Measurements from ENCODE around the gene LPIN3. TPM values are rescaled to one million over a fixed set of nuclear protein-coding genes. Genes with fewer than 3 reads are reported as not detected.
A peak's percentile ranks its signal among the peaks of the same experiment; 100 is the strongest.

Gene LPIN3
- total RNA-seq, 2 donors from 2014 or later = 28.7 to 29.6 TPM

- Histone ChIP-seq H3K27me3 (replicated peaks; ENCODE audit: insufficient read depth) (no peaks in the 10 kb centered on the region), H3K4me3 (peak overlapping the region; percentile 87), H3K27ac (peak overlapping the region; percentile 86 to 88), H3K9me3 (no peaks in the 10 kb centered on the region), H3K36me3 (no peaks in the 10 kb centered on the region), H3K4me1 (ENCODE audit: control insufficient read depth in 1 of 2, low read depth in 2 of 2) (peaks cover 7 to 37% of the 10 kb centered on the region in 2 donors)
- ATAC-seq (ENCODE audit: insufficient number of reproducible peaks, low FRiP score, low read depth) (no peak), DNase-seq (ENCODE audit: low spot score) (no peak)
- TF ChIP-seq, protein P1, sequence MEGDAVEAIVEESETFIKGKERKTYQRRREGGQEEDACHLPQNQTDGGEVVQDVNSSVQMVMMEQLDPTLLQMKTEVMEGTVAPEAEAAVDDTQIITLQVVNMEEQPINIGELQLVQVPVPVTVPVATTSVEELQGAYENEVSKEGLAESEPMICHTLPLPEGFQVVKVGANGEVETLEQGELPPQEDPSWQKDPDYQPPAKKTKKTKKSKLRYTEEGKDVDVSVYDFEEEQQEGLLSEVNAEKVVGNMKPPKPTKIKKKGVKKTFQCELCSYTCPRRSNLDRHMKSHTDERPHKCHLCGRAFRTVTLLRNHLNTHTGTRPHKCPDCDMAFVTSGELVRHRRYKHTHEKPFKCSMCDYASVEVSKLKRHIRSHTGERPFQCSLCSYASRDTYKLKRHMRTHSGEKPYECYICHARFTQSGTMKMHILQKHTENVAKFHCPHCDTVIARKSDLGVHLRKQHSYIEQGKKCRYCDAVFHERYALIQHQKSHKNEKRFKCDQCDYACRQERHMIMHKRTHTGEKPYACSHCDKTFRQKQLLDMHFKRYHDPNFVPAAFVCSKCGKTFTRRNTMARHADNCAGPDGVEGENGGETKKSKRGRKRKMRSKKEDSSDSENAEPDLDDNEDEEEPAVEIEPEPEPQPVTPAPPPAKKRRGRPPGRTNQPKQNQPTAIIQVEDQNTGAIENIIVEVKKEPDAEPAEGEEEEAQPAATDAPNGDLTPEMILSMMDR (IDR thresholded peaks at IDR 0.05) = no peak
Measured at GRCh38 chr20:41316051-41316450, 24.6 kb upstream of the LPIN3 start.

DNA sequence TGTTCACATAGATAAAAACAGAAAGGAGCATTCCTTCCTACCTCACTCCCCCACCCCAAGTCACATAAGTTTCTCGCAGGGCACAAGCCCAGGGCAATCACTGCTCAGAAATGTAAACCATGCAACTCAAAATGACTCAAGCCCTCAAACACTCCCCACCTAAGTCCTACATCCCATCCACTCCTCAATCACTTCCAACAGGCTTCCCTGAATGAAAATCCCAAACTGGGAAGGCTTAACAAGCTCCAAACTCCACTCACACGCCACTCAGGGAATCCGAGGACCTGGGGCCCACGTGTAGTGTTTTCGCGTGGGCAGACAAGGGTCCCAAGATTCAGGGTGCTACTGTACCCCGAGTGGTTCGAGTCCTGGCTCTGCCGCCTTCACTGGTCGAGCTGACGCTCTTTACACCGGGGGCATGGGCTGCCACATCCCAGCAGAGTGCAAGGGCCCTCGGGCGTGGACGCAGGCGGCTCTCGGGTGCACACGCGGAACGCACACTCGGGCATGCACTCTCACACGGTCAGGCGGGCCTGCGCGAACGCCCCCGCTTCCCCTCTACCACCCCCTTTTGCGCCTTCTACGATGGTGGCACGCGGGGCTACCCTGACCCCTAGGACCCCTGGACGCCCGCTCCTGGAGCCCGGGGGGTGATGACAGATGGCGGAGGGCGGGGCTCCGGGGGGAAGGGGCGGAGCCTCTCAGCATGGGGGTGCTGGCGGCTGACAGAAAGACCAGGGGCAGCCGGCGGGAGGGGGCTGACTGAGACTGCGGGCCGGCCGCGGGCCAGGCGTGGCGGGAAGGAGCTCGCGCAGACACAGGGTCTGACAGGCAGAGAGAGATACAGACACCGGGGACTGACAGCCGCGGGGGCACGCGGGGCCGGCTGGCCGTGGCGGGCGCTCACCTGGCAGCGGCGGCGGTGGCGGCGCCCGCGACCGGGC lies 23.7 kb upstream of the LPIN3 start:
- Histone ChIP-seq H3K4me3 (peak overlapping the region; percentile 87), H3K9me3 (no peaks in the 10 kb centered on the region), H3K4me1 (ENCODE audit: control insufficient read depth in 1 of 2, low read depth in 2 of 2) (peaks cover 7 to 37% of the 10 kb centered on the region in 2 donors), H3K36me3 (no peaks in the 10 kb centered on the region), H3K27me3 (replicated peaks; ENCODE audit: insufficient read depth) (no peaks in the 10 kb centered on the region), H3K27ac (peak overlapping the region; percentile 86 to 88)
- ATAC-seq (ENCODE audit: insufficient number of reproducible peaks, low FRiP score, low read depth) = peak; percentile 70
- peak; percentile 40 for DNase-seq (ENCODE audit: low spot score)
- TF ChIP-seq, protein P1 (IDR thresholded peaks at IDR 0.05) = no peak

DNA sequence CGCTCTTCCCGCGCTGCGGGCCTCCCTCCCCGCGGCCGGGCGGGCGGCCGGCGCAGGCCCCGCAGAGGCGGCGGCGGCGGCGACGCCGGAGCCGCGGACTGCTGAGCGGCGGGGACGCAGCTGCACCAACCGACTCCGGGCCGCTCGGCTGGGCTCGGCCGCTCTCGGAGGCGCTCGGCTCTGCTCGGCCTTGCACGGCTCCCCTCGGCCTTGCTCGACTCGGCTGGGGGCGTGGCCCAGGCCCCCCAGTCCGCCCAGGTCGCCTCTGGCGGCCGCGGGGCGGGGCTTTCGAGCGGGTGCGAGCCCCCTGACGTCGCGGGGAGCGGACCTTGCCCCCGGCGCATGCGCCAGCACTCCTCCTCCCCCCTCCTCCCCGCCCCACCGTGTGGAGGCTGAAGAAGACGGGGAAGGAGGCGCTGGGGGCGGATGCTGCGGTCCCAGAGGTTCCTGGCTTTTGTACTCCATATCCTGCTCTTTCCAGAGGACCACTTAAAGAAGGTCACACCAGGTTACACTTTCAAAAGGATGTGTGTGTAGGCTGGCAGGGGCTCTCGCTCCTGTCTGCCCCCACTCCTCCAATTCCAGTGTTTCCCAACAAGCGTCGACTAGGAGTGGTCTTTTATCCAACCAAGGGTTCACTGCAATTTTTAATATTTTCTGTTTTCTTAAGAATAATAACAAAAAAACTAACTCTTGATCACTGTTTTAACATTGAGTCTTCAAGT lies 22.9 kb upstream of the LPIN3 start, which contains the start of gene ZHX3:
Gene ZHX3, minus strand, starts transcription at position 186 of the 725 bp plus-strand sequence. CDS start 112,815 bp downstream, outside the sequence.
- Histone ChIP-seq H3K27ac (peak within 1 kb of the TSS; percentile 86 to 88), H3K36me3 (no peaks in the 10 kb centered on the region), H3K9me3 (no peaks in the 10 kb centered on the region), H3K27me3 (replicated peaks; ENCODE audit: insufficient read depth) (no peaks in the 10 kb centered on the region), H3K4me3 (peak within 1 kb of the TSS; percentile 87), H3K4me1 (ENCODE audit: control insufficient read depth in 1 of 2, low read depth in 2 of 2) (peaks cover 7 to 37% of the 10 kb centered on the region in 2 donors)
- peak; percentile 79 for ATAC-seq (ENCODE audit: insufficient number of reproducible peaks, low FRiP score, low read depth)
- TF ChIP-seq, protein P1 (IDR thresholded peaks at IDR 0.05) = no peak
- DNase-seq (ENCODE audit: low spot score) = peak; percentile 74

GRCh38 chr20:41318271-41318649 lies 22.4 kb upstream of the LPIN3 start:
- Histone ChIP-seq H3K36me3 (no peaks in the 10 kb centered on the region), H3K9me3 (no peaks in the 10 kb centered on the region), H3K27me3 (replicated peaks; ENCODE audit: insufficient read depth) (no peaks in the 10 kb centered on the region), H3K4me3 (peak overlapping the region; percentile 87), H3K27ac (peak overlapping the region; percentile 78 to 83), H3K4me1 (ENCODE audit: control insufficient read depth in 1 of 2, low read depth in 2 of 2) (peaks cover 7 to 37% of the 10 kb centered on the region in 2 donors)
- TF ChIP-seq, protein P1 (IDR thresholded peaks at IDR 0.05) = no peak
- ATAC-seq (ENCODE audit: insufficient number of reproducible peaks, low FRiP score, low read depth) (no peak), DNase-seq (ENCODE audit: low spot score) (no peak)

- Histone ChIP-seq H3K27me3 (replicated peaks; ENCODE audit: insufficient read depth) (no peaks in the 10 kb centered on the region), H3K9me3 (no peaks in the 10 kb centered on the region), H3K4me1 (ENCODE audit: control insufficient read depth in 1 of 2, low read depth in 2 of 2) (peaks cover 4 to 19% of the 10 kb centered on the region in 2 donors), H3K27ac (no peak overlapping the region), H3K36me3 (no peaks in the 10 kb centered on the region), H3K4me3 (no peak overlapping the region)
- ATAC-seq (ENCODE audit: insufficient number of reproducible peaks, low FRiP score, low read depth) = no peak
- DNase-seq (ENCODE audit: low spot score) = no peak
- TF ChIP-seq, protein P1 (IDR thresholded peaks at IDR 0.05) = no peak
Measured at GRCh38 chr20:41320441-41320840, 20.2 kb upstream of the LPIN3 start.

Data from thoracic aorta (tissue), 2 donors.